Endodermal cell (in vitro differentiated cells): ENCODE results near the gene SUGP1. TPM values are rescaled to one million over a fixed set of nuclear protein-coding genes. Genes with fewer than 3 reads are reported as not detected.

ENCODE experiments used
- DNase-seq: peaks from one replicate; pipeline ENCODE4 v3.0.0-alpha.2; 2017
- H3K27ac ChIP-seq: 2 replicates; pipeline ENCODE4 v1.5.1; 2013; ENCODE audit warnings: mild to moderate bottlenecking, low read depth, low read length, moderate library complexity
- H3K27me3 ChIP-seq: 2 replicates; pipeline ENCODE4 v1.6.1; 2013; ENCODE audit warnings: mild to moderate bottlenecking, low read length, moderate library complexity; ENCODE audit not compliant: insufficient read depth, control insufficient read depth, poor library complexity, severe bottlenecking
- H3K36me3 ChIP-seq: 2 replicates; pipeline ENCODE4 v1.7.0; 2013; ENCODE audit warnings: mild to moderate bottlenecking, low read length, moderate library complexity; ENCODE audit not compliant: control insufficient read depth, insufficient read depth
- H3K4me1 ChIP-seq: one replicate; pipeline ENCODE4 v1.7.0; 2013; ENCODE audit warnings: low read length; ENCODE audit not compliant: control insufficient read depth, insufficient read depth
- H3K4me3 ChIP-seq: 2 replicates; pipeline ENCODE4 v1.5.1; 2013; ENCODE audit warnings: mild to moderate bottlenecking, low read length, moderate library complexity
- H3K9ac ChIP-seq: 2 replicates; pipeline ENCODE4 v1.6.1; 2013; ENCODE audit warnings: mild to moderate bottlenecking, low read length, moderate library complexity; ENCODE audit not compliant: poor library complexity, severe bottlenecking; ENCODE audit errors: extremely low read depth
- H3K9me3 ChIP-seq: 2 replicates; pipeline ENCODE4 v1.6.1; 2013; ENCODE audit warnings: mild to moderate bottlenecking, low read length, moderate library complexity; ENCODE audit not compliant: control insufficient read depth
- H3K27ac Mint-ChIP-seq: 2 replicates; pipeline ENCODE4 v1.8.0; 2020; ENCODE audit warnings: mixed read lengths
- H3K27me3 Mint-ChIP-seq: 2 replicates; pipeline ENCODE4 v1.8.0; 2021; ENCODE audit warnings: mild to moderate bottlenecking, mixed read lengths; ENCODE audit not compliant: insufficient read depth
- H3K36me3 Mint-ChIP-seq: 2 replicates; pipeline ENCODE4 v1.8.0; 2020; ENCODE audit warnings: low read depth, mixed read lengths
- H3K4me1 Mint-ChIP-seq: 2 replicates; pipeline ENCODE4 v1.8.0; 2020; ENCODE audit warnings: mixed read lengths
- H3K4me3 Mint-ChIP-seq: 2 replicates; pipeline ENCODE4 v1.8.0; 2020; ENCODE audit warnings: mild to moderate bottlenecking, moderate library complexity, mixed read lengths
- H3K9me3 Mint-ChIP-seq: 2 replicates; pipeline ENCODE4 v1.8.0; 2020; ENCODE audit warnings: mild to moderate bottlenecking, mixed read lengths
- WGBS, 2 experiments: methylation state at CpG; one replicate each; pipeline versions ENCODE4 v1.1.5 to v1.1.7; 2013; ENCODE audit warnings: missing lambda C conversion rate in 2 of 2, mixed read lengths in 1 of 2; ENCODE audit not compliant: insufficient coverage in 1 of 2, insufficient read length in 1 of 2; 5-methylcytosine and 5-hydroxymethylcytosine counted together
- total RNA-seq, 2 donors: library from RNA; stranded (reverse); fragmentation: NEBNext Ultra II Directional in 1 of 2; extraction: Animal tissue kit (Norgen Biotek cat#: 25700) in 1 of 2; gene quantifications; 2 replicates in 1 of 2; 3 replicates in 1 of 2; pipeline ENCODE4 v1.2.1, GENCODE V29; 2021
- TF ChIP-seq, protein P1 (sequence below): fragments of 200-600 bp; sonication (generic); conservative IDR thresholded peaks from 2 replicates; pipeline ENCODE4 v1.5.0; 2021; ENCODE audit warnings: antibody characterized with exemption, mild to moderate bottlenecking

SUGP1 gene
- total RNA-seq, 2 donors from 2014 or later, result 72.2 to 75.5 TPM

- Histone ChIP-seq H3K4me3 (no peak overlapping the region), H3K27ac (no peak overlapping the region), H3K9me3 (no peaks in the 10 kb centered on the region), H3K27me3 (no peaks in the 10 kb centered on the region), H3K4me1 (no peaks in the 10 kb centered on the region), H3K9ac (no peak overlapping the region), H3K36me3 (peaks cover 68% of the 10 kb centered on the region)
- Mint-ChIP-seq H3K9me3 (no peaks in the 10 kb centered on the region), H3K36me3 (peaks cover 47% of the 10 kb centered on the region), H3K4me1 (no peaks in the 10 kb centered on the region), H3K27me3 (no peaks in the 10 kb centered on the region), H3K4me3 (no peak overlapping the region), H3K27ac (no peak overlapping the region)
- DNase-seq, result no peak
- TF ChIP-seq, protein P1, sequence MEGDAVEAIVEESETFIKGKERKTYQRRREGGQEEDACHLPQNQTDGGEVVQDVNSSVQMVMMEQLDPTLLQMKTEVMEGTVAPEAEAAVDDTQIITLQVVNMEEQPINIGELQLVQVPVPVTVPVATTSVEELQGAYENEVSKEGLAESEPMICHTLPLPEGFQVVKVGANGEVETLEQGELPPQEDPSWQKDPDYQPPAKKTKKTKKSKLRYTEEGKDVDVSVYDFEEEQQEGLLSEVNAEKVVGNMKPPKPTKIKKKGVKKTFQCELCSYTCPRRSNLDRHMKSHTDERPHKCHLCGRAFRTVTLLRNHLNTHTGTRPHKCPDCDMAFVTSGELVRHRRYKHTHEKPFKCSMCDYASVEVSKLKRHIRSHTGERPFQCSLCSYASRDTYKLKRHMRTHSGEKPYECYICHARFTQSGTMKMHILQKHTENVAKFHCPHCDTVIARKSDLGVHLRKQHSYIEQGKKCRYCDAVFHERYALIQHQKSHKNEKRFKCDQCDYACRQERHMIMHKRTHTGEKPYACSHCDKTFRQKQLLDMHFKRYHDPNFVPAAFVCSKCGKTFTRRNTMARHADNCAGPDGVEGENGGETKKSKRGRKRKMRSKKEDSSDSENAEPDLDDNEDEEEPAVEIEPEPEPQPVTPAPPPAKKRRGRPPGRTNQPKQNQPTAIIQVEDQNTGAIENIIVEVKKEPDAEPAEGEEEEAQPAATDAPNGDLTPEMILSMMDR, result no peak
- WGBS, 2 experiments, result 91 to 96% methylated on average over 9 to 10 of the region's 10 CpGs
Observed at GRCh38 chr19:19285686-19286085, 34.6 kb downstream of the SUGP1 start.

- H3K27me3 Mint-ChIP-seq, result no peaks in the 10 kb centered on the region
- no peaks in the 10 kb centered on the region for H3K9me3 ChIP-seq
- TF ChIP-seq, protein P1, result no peak
Observed at GRCh38 chr19:19280561-19280960, 39.7 kb downstream of the SUGP1 start.

GRCh38 chr19:19279853-19280252, 40.5 kb downstream of the SUGP1 start:
- TF ChIP-seq, protein P1, result no peak

More at GRCh38 chr19:19280561-19280960, 39.7 kb downstream of the SUGP1 start:
- 94 to 96% methylated on average over 12 to 16 of the region's 16 CpGs for WGBS, 2 experiments
- H3K36me3 Mint-ChIP-seq, result peaks cover 49% of the 10 kb centered on the region
- no peak overlapping the region for H3K27ac Mint-ChIP-seq
- Histone ChIP-seq H3K27ac (no peak overlapping the region), H3K36me3 (peaks cover 68% of the 10 kb centered on the region), H3K4me3 (no peak overlapping the region), H3K27me3 (no peaks in the 10 kb centered on the region), H3K9ac (no peak overlapping the region), H3K4me1 (no peaks in the 10 kb centered on the region)
- H3K4me1 Mint-ChIP-seq, result no peaks in the 10 kb centered on the region
- no peak overlapping the region for H3K4me3 Mint-ChIP-seq
- H3K9me3 Mint-ChIP-seq, result no peaks in the 10 kb centered on the region
- no peak for DNase-seq

More at GRCh38 chr19:19279853-19280252, 40.5 kb downstream of the SUGP1 start:
- Mint-ChIP-seq H3K4me1 (no peaks in the 10 kb centered on the region), H3K27ac (no peak overlapping the region), H3K36me3 (peaks cover 46% of the 10 kb centered on the region), H3K4me3 (no peak overlapping the region), H3K27me3 (no peaks in the 10 kb centered on the region), H3K9me3 (no peaks in the 10 kb centered on the region)
- Histone ChIP-seq H3K27me3 (no peaks in the 10 kb centered on the region), H3K4me3 (no peak overlapping the region), H3K36me3 (peaks cover 63% of the 10 kb centered on the region), H3K9ac (no peak overlapping the region), H3K4me1 (no peaks in the 10 kb centered on the region), H3K27ac (no peak overlapping the region), H3K9me3 (no peaks in the 10 kb centered on the region)
- 95 to 98% methylated on average over 12 to 16 of the region's 16 CpGs for WGBS, 2 experiments
- DNase-seq, result no peak
